ENCODE measurements around the gene ZBTB39.

The ZBTB39 gene

GRCh38 chr12:56948881-56949280 is 57.5 kb downstream of the ZBTB39 start:
- Histone ChIP-seq H3K4me2 (ENCODE audit: low read depth, low read length, poor library complexity, severe bottlenecking) (no peak overlapping the region), H3K9me2 (replicated peaks; ENCODE audit: low read depth, low read length) (no peaks in the 10 kb centered on the region), H3K4me1 (ENCODE audit: insufficient read depth, low read length, poor library complexity, severe bottlenecking) (no peaks in the 10 kb centered on the region), H3K4me3 (ENCODE audit: low read length, poor library complexity, severe bottlenecking) (no peak overlapping the region), H3K27me3 (ENCODE audit: insufficient read depth, low read length, poor library complexity, severe bottlenecking) (no peaks in the 10 kb centered on the region), H3K9me3 (ENCODE audit: insufficient read depth, low read depth, low read length) (0 out of 2 replicates have a peak, but pooled peaks cover 3% of the 10 kb centered on the region), H4K20me1 (ENCODE audit: insufficient read depth, low read length, poor library complexity, severe bottlenecking) (no peaks in the 10 kb centered on the region), H3F3A (ENCODE audit: low read depth) (no peaks in the 10 kb centered on the region), H3K79me2 (ENCODE audit: insufficient read depth, low read length) (no peaks in the 10 kb centered on the region), H3K36me3 (ENCODE audit: insufficient read depth, low read length) (no peaks in the 10 kb centered on the region), H2AFZ (ENCODE audit: low read length) (no peak overlapping the region), H3K9ac (ENCODE audit: low read depth, low read length, poor library complexity, severe bottlenecking) (no peak overlapping the region)
- TF ChIP-seq CTCF (conservative IDR thresholded peaks at IDR 0.05; ENCODE audit: low read length) (no peak), EZH2phosphoT487 (IDR thresholded peaks at IDR 0.05; ENCODE audit: borderline replicate concordance) (no peak)
